CD4-positive, alpha-beta T cell treated with Interleukin-15 for 4 hours (primary cell): ENCODE results near the gene AGTR2.
"Not testable (repeated sequence)": the region's sequence is repeated elsewhere in the genome, so short reads cannot be mapped to it uniquely, and the experiment has no call there.

ENCODE experiments used
- DNase-seq: peaks from one replicate; pipeline ENCODE4 v3.0.0-alpha.2; 2020; ENCODE audit warnings: low spot score

AGTR2 gene

DNA sequence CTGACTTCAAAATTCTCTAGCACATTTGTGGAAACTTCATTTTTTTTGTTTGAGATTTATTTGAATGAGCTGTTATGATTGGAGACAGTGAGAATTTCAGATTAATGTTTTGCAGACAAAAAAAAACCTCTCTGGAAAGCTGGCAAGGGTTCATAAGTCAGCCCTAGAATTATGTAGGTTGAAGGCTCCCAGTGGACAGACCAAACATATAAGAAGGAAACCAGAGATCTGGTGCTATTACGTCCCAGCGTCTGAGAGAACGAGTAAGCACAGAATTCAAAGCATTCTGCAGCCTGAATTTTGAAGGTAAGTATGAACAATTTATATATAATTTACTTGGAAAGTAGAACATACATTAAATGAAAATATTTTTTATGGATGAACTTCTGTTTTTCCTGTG lies at the start of gene AGTR2:
Gene AGTR2 (plus strand): TSS at position 234 of the 400 bp plus-strand sequence. CDS start 1,537 bp downstream, outside the sequence.
- no peak for DNase-seq

DNA sequence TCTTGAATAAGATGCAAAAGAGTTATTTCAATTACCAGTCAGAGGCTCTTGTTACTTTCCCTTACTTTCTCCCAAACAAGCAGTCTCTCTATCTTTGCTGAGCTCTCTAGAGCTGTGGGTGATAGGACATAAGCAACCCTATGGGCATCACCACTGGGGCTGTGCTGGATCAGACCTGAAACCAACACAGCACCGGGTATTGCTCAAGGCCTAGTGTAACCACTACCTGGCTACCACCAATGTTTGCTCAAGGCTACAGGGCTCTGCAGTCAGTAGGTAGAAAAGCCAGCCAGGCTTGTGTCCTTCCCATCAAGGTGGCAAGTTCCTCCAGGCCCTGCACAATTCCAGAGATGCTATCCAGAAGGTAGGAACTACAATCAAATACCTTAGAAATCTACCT lies 35.3 kb upstream of the AGTR2 start:
- no peak for DNase-seq

DNA sequence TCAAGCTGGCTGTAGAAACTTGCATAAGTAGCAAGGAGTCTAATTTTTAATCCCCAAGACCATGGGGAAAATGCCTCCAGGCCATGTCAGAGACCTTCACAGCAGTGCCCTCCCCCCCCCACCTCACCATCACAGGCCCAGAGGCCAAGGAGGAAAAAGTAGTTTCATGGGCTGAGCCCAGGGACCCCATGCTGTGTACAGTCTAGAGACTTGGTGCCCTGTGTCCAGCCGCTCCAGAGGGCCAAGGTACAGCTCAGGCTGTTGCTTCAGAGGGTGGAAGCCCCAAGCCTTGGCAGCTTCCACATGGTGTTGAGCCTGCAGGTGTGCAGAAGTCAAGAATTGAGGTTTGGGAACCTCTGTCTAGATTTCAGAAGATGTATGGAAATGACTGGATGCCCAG lies 29.3 kb upstream of the AGTR2 start:
- not testable (repeated sequence) for DNase-seq

- DNase-seq = no peak
Observed at GRCh38 chrX:116142976-116143375, 27.6 kb upstream of the AGTR2 start.

DNA sequence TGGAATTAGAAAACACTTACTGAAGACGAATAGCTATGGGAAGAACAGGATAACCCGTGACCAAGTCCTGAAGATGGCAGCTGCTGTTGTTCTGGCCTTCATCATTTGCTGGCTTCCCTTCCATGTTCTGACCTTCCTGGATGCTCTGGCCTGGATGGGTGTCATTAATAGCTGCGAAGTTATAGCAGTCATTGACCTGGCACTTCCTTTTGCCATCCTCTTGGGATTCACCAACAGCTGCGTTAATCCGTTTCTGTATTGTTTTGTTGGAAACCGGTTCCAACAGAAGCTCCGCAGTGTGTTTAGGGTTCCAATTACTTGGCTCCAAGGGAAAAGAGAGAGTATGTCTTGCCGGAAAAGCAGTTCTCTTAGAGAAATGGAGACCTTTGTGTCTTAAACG lies 2.4 kb downstream of the AGTR2 start:
- DNase-seq = no peak

GRCh38 chrX:116181300-116181699 lies 10.8 kb downstream of the AGTR2 start:
- no peak for DNase-seq

DNA sequence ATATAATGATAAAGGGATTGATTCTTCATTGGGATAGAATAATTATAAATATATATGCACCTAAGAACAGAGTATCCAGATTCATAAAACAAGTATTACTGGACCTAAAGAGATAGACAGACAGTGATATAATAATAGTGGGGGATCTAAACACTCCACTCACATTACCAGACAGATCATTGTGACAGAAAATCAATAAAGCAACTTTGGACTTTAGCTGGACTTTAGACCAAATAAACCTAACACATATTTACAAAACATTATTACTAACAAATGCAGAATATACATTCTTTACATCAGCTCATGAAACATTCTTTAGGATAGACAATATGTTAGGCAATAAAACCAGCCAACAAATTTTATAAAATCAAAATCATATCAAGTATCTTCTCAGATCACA lies 14.6 kb downstream of the AGTR2 start:
- no peak for DNase-seq

GRCh38 chrX:116194649-116195048 lies 24.1 kb downstream of the AGTR2 start:
- DNase-seq = no peak

DNA sequence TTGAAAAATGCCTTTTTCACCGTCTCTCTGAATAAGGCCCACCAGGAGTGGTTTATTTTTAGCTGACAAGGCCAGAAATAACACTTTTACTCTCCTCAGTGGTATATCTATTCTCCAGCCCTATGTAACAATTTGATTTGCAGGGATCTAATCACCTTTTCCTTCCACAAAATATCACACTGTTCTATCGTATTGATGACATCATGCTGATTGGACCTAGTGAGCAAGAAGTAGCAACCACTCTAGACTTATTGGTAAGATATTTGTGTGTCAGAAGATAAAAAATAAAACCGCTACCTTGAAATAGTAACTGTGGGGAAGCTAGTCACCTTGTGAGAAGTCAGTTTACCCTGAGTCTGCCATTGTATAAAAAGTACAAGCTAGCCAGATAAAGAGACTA lies 27.7 kb downstream of the AGTR2 start:
- DNase-seq = no peak

- no peak for DNase-seq
Observed at GRCh38 chrX:116198810-116199209, 28.3 kb downstream of the AGTR2 start.

DNA sequence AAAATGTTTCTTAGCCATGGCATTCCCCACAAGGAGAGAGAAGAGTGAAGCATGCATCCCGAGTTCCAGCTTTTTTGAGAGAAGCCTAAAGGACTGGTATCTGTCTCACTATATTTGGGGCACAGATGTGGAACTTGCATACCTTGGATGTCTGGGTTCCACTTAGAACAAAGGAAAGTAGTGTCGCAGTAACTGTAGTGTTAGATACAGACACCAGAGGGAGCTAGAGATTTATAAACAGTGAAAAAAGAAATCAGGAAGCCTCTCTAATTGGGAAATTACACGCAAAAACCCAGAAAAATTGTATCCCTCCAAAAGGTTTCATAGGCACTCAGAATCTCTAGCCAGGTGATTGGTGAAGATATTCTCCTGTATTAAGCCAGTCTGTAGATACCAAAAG lies 34.4 kb downstream of the AGTR2 start:
- DNase-seq = no peak

DNA sequence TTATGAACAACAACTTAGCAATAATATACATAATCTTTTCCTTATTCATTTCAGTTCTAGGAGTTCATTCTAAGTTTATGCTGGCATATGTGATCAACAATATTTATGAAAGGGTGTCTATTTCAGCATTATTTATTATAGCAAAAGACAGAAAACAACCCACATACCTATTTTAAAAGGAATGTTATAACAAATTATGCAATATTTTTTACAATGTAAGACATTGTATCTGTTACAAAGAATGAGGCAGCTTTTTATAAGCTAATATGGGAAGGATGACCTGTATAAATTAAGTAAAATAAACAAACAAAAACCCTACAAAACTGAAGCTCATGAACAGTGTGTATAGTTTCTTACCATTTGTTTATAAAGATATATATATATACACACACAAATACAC lies 42.7 kb downstream of the AGTR2 start:
- DNase-seq = no peak

- not testable (repeated sequence) for DNase-seq
Observed at GRCh38 chrX:116217080-116217479, 46.5 kb downstream of the AGTR2 start.
